Mesenchymal stem cell (in vitro differentiated cells and primary cell): ENCODE data around the gene UHMK1.
"Not testable (repeated sequence)": the region's sequence is repeated elsewhere in the genome, so short reads cannot be mapped to it uniquely, and the experiment has no call there.

Experiments
- DNase-seq: peaks from one replicate; pipeline ENCODE4 v3.0.0-alpha.2; 2013
- H2AFZ ChIP-seq: one replicate; pipeline ENCODE4 v1.6.1; 2013; ENCODE audit warnings: low read depth, mild to moderate bottlenecking, control low read depth, inconsistent platforms, low read length, moderate library complexity
- H2AK5ac ChIP-seq: 2 replicates; pipeline ENCODE4 v1.6.1; 2013; ENCODE audit warnings: low read length, moderate library complexity, mild to moderate bottlenecking, inconsistent platforms; ENCODE audit not compliant: severe bottlenecking
- H2BK120ac ChIP-seq: one replicate; pipeline ENCODE4 v1.6.1; 2013; ENCODE audit warnings: low read depth, mild to moderate bottlenecking, inconsistent platforms, low read length, moderate library complexity
- H2BK12ac ChIP-seq, 2 experiments: one replicate each; pipeline ENCODE4 v1.6.1; 2013; ENCODE audit warnings: inconsistent platforms in 2 of 2, low read length in 2 of 2, mild to moderate bottlenecking in 2 of 2, moderate library complexity in 2 of 2, control low read depth in 1 of 2
- H2BK15ac ChIP-seq: one replicate; pipeline ENCODE4 v1.6.1; 2013; ENCODE audit warnings: mild to moderate bottlenecking, low read depth, inconsistent platforms; ENCODE audit not compliant: poor library complexity, severe bottlenecking
- H2BK5ac ChIP-seq: 2 replicates; pipeline ENCODE4 v1.6.1; 2013; ENCODE audit warnings: low read depth, mild to moderate bottlenecking, low read length, control low read depth, inconsistent platforms; ENCODE audit not compliant: poor library complexity, severe bottlenecking
- H3K14ac ChIP-seq, 2 experiments: one replicate each; pipeline ENCODE4 v1.6.1; 2013; ENCODE audit warnings: inconsistent platforms in 2 of 2, low read length in 2 of 2, control low read depth in 1 of 2, mild to moderate bottlenecking in 1 of 2, moderate library complexity in 1 of 2
- H3K18ac ChIP-seq, 2 experiments: one replicate each; pipeline ENCODE4 v1.6.1; 2013; ENCODE audit warnings: inconsistent platforms in 2 of 2, low read length in 2 of 2, control low read depth in 1 of 2, low read depth in 1 of 2, mild to moderate bottlenecking in 1 of 2
- H3K23ac ChIP-seq, 2 experiments: one replicate each; pipeline ENCODE4 v1.6.1; 2013; ENCODE audit warnings: inconsistent platforms in 2 of 2, low read length in 2 of 2, mild to moderate bottlenecking in 2 of 2, moderate library complexity in 2 of 2, control low read depth in 1 of 2
- H3K27ac ChIP-seq: 2 replicates; pipeline ENCODE4 v1.5.1; 2013; ENCODE audit warnings: mild to moderate bottlenecking, moderate library complexity, low read length, control low read depth, inconsistent platforms; ENCODE audit not compliant: poor library complexity, severe bottlenecking
- H3K27me3 ChIP-seq, 2 experiments: 2 replicates each; pipeline versions ENCODE4 v1.6.1 to v1.7.0; 2013; ENCODE audit warnings: low read length in 2 of 2, mild to moderate bottlenecking in 2 of 2, moderate library complexity in 2 of 2, control low read depth in 1 of 2, inconsistent platforms in 1 of 2; ENCODE audit not compliant: control insufficient read depth in 1 of 2, insufficient read depth in 1 of 2
- H3K36me3 ChIP-seq, 2 experiments: 2 replicates each; pipeline versions ENCODE4 v1.6.1 to v1.7.0; 2013; ENCODE audit warnings: low read length in 2 of 2, control low read depth in 1 of 2, inconsistent platforms in 1 of 2, low read depth in 1 of 2, mild to moderate bottlenecking in 1 of 2; ENCODE audit not compliant: insufficient read depth in 2 of 2, control insufficient read depth in 1 of 2
- H3K4ac ChIP-seq, 2 experiments: one replicate each; pipeline ENCODE4 v1.6.1; 2013; ENCODE audit warnings: inconsistent platforms in 2 of 2, low read length in 2 of 2, mild to moderate bottlenecking in 2 of 2, moderate library complexity in 2 of 2, control low read depth in 1 of 2, low read depth in 1 of 2
- H3K4me1 ChIP-seq: 2 replicates; pipeline ENCODE4 v1.6.1; 2013; ENCODE audit warnings: low read depth, low read length, control low read depth; ENCODE audit not compliant: control insufficient read depth, insufficient read depth
- H3K4me2 ChIP-seq: 2 replicates; pipeline ENCODE4 v1.6.1; 2013; ENCODE audit warnings: low read length, mild to moderate bottlenecking, inconsistent platforms; ENCODE audit not compliant: poor library complexity, severe bottlenecking
- H3K4me3 ChIP-seq, 2 experiments: 2 replicates each; pipeline versions ENCODE4 v1.5.1 to v1.7.0; 2013; ENCODE audit warnings: low read length in 2 of 2, mild to moderate bottlenecking in 2 of 2, control low read depth in 1 of 2, low read depth in 1 of 2; ENCODE audit not compliant: insufficient read depth in 1 of 2
- H3K79me1 ChIP-seq: replicated peaks from 2 replicates; pipeline ENCODE4 v1.6.1; 2013; ENCODE audit warnings: mild to moderate bottlenecking, control low read depth, low read length, inconsistent platforms; ENCODE audit not compliant: poor library complexity, severe bottlenecking
- H3K9ac ChIP-seq: 2 replicates; pipeline ENCODE4 v1.7.0; 2013; ENCODE audit warnings: mild to moderate bottlenecking, low read length, moderate library complexity
- H3K9me3 ChIP-seq: 2 replicates; pipeline ENCODE4 v1.7.0; 2013; ENCODE audit warnings: mild to moderate bottlenecking, low read length; ENCODE audit not compliant: control insufficient read depth
- H4K8ac ChIP-seq: one replicate; pipeline ENCODE4 v1.6.1; 2013; ENCODE audit warnings: inconsistent platforms, mild to moderate bottlenecking, low read length, moderate library complexity
- H4K91ac ChIP-seq: one replicate; pipeline ENCODE4 v1.6.1; 2013; ENCODE audit warnings: mild to moderate bottlenecking, low read length, inconsistent platforms
- WGBS: methylation state at CpG from one replicate; pipeline ENCODE4 v1.1.7; 2013; ENCODE audit warnings: mixed read lengths; 5-methylcytosine and 5-hydroxymethylcytosine counted together

UHMK1 gene

GRCh38 chr1:162485236-162485635, 12.4 kb upstream of the UHMK1 start:
- Histone ChIP-seq H4K91ac (no peak overlapping the region), H3K36me3 (no peaks in the 10 kb centered on the region), H3K4me2 (no peak overlapping the region), H2BK120ac (no peak overlapping the region), H3K4ac (no peak overlapping the region), H3K27me3 (no peaks in the 10 kb centered on the region), H3K9ac (no peak overlapping the region), H3K23ac (no peak overlapping the region), H3K27ac (no peak overlapping the region), H2BK5ac (no peak overlapping the region), H2BK15ac (no peak overlapping the region), H3K79me1 (no peaks in the 10 kb centered on the region), H4K8ac (no peak overlapping the region), H2AFZ (no peak overlapping the region), H3K14ac (no peak overlapping the region), H3K4me3 (no peak overlapping the region), H2BK12ac (no peak overlapping the region), H3K18ac (no peak overlapping the region), H2AK5ac (no peak overlapping the region), H3K9me3 (no peaks in the 10 kb centered on the region), H3K4me1 (no peaks in the 10 kb centered on the region)
- DNase-seq: no peak

- no peak overlapping the region for H2AFZ ChIP-seq
- H3K14ac ChIP-seq: no peak overlapping the region
- H3K79me1 ChIP-seq: no peaks in the 10 kb centered on the region
- H3K36me3 ChIP-seq: no peaks in the 10 kb centered on the region
- no peak overlapping the region for H2BK12ac ChIP-seq
- H3K27me3 ChIP-seq: peaks cover 0 to 10% of the 10 kb centered on the region in 2 experiments
- no peak overlapping the region for H2BK120ac ChIP-seq
- no peak for DNase-seq
- H3K9me3 ChIP-seq: no peaks in the 10 kb centered on the region
- H3K27ac ChIP-seq: no peak overlapping the region
- no peak overlapping the region for H3K9ac ChIP-seq
- no peak overlapping the region for H2BK15ac ChIP-seq
- H3K4me3 ChIP-seq: no peak overlapping the region
- no peaks in the 10 kb centered on the region for H3K4me1 ChIP-seq
- H3K23ac ChIP-seq: no peak overlapping the region
- H2BK5ac ChIP-seq: no peak overlapping the region
- no peak overlapping the region for H3K4me2 ChIP-seq
- H4K8ac ChIP-seq: no peak overlapping the region
- H2AK5ac ChIP-seq: no peak overlapping the region
- no peak overlapping the region for H3K18ac ChIP-seq
- H4K91ac ChIP-seq: no peak overlapping the region
- WGBS: 88% methylated on average over 9 of the region's 10 CpGs
- no peak overlapping the region for H3K4ac ChIP-seq
These were observed 10.4 kb upstream of the UHMK1 start for GRCh38 chr1:162487241-162487640.

- H4K91ac ChIP-seq: no peak overlapping the region
- H2BK12ac ChIP-seq: no peak overlapping the region
- H3K14ac ChIP-seq: no peak overlapping the region
- H2AK5ac ChIP-seq: no peak overlapping the region
- H3K4me3 ChIP-seq: no peak overlapping the region
- no peaks in the 10 kb centered on the region for H3K4me1 ChIP-seq
- H3K9ac ChIP-seq: no peak overlapping the region
- no peaks in the 10 kb centered on the region for H3K79me1 ChIP-seq
- H2BK120ac ChIP-seq: no peak overlapping the region
- no peak overlapping the region for H3K4me2 ChIP-seq
- H3K18ac ChIP-seq: no peak overlapping the region
- WGBS: 57% methylated on average over 1 of the region's 3 CpGs
- H3K27ac ChIP-seq: no peak overlapping the region
- H3K4ac ChIP-seq: no peak overlapping the region
- no peaks in the 10 kb centered on the region for H3K9me3 ChIP-seq
- H4K8ac ChIP-seq: no peak overlapping the region
- peaks cover 8 to 10% of the 10 kb centered on the region in 2 experiments for H3K27me3 ChIP-seq
- H2BK15ac ChIP-seq: no peak overlapping the region
- no peak overlapping the region for H2AFZ ChIP-seq
- no peaks in the 10 kb centered on the region for H3K36me3 ChIP-seq
- DNase-seq: no peak
- H2BK5ac ChIP-seq: no peak overlapping the region
- no peak overlapping the region for H3K23ac ChIP-seq
These were observed 9.4 kb upstream of the UHMK1 start for GRCh38 chr1:162488219-162488618.

- H3K79me1 ChIP-seq, DNase-seq, H4K91ac ChIP-seq, H3K4me3 ChIP-seq, H2AK5ac ChIP-seq, H2BK120ac ChIP-seq, H3K23ac ChIP-seq, H3K4ac ChIP-seq, H2BK12ac ChIP-seq, H2BK5ac ChIP-seq, H2BK15ac ChIP-seq, H2AFZ ChIP-seq, H3K36me3 ChIP-seq, H3K9ac ChIP-seq, H3K4me1 ChIP-seq, H3K9me3 ChIP-seq, H4K8ac ChIP-seq, H3K14ac ChIP-seq, H3K4me2 ChIP-seq, H3K27ac ChIP-seq, H3K18ac ChIP-seq: not testable (repeated sequence)
- WGBS: 79% methylated on average over 4 of the region's 6 CpGs
- H3K27me3 ChIP-seq: peaks cover 7 to 11% of the 10 kb centered on the region in 2 experiments
These were observed 1.9 kb upstream of the UHMK1 start for GRCh38 chr1:162495531-162496233.
